Occipital lobe (tissue), 2 donors: ENCODE measurements around the gene ETFBKMT. TPM values are rescaled to one million over a fixed set of nuclear protein-coding genes. Genes with fewer than 3 reads are reported as not detected.
"Not testable (repeated sequence)": the region's sequence is repeated elsewhere in the genome, so short reads cannot be mapped to it uniquely, and the experiment has no call there.

ENCODE experiments used
- DNase-seq: peaks from one replicate; lab custom pipeline; 2025; lab: John Stamatoyannopoulos, UW
- total RNA-seq: library from RNA; depleted of rRNA; stranded (reverse); fragments of >200 nt; gene quantifications from one replicate; pipeline ENCODE4 v1.2.3, GENCODE V29; 2014

The ETFBKMT gene
- total RNA-seq, 1 donor from 2014 or later = 3.4 TPM

- DNase-seq = not testable (repeated sequence)
Observed at GRCh38 chr12:31716998-31717397, 57.5 kb downstream of the ETFBKMT start.

- DNase-seq = not testable (repeated sequence)
Observed at GRCh38 chr12:31718542-31719198, 59.2 kb downstream of the ETFBKMT start.

- DNase-seq = no peak
Observed at GRCh38 chr12:31722580-31722979, 63.1 kb downstream of the ETFBKMT start.

Other genes with a start within 250 kb of the ETFBKMT start
- gene DENND5B, start 68.6 kb upstream of the ETFBKMT start, total RNA-seq = 57.1 TPM
- 94.1 TPM for gene AMN1, start 69.3 kb downstream of the ETFBKMT start, total RNA-seq